B cell (primary cell): Measurements from ENCODE around the gene BPIFB1. TPM values are rescaled to one million over a fixed set of nuclear protein-coding genes. Genes with fewer than 3 reads are reported as not detected.

Source experiments
- ATAC-seq: fragments of 200-7000 bp; cut with Tn5 transposase; one replicate; pipeline ENCODE4 v1.10.0; 2021; ENCODE audit warnings: low read depth, mild to moderate bottlenecking, moderate number of reproducible peaks, moderate library complexity
- CTCF ChIA-PET: fragments of 350-600 bp; sonication (Branson Sonifier 250); formaldehyde crosslinking; loops from one replicate; lab custom pipeline; 2021; ENCODE audit warnings: antibody characterized with exemption, inconsistent platforms; lab: Charles Lee
- POLR2A ChIA-PET: fragments of 350-600 bp; sonication (Branson Sonifier 250); formaldehyde crosslinking; loops from one replicate; lab custom pipeline; 2021; ENCODE audit warnings: antibody characterized with exemption; lab: Charles Lee
- DNase-seq: peaks from one replicate; pipeline ENCODE4 v3.0.0; 2013
- H2AFZ ChIP-seq: 2 replicates; pipeline ENCODE4 v1.6.1; 2012; ENCODE audit warnings: mild to moderate bottlenecking, low read depth, low read length; ENCODE audit not compliant: insufficient read depth, poor library complexity, severe bottlenecking
- H3K27ac ChIP-seq, 2 donors: 1 replicate in 1 of 2; 2 replicates in 1 of 2; pipeline ENCODE4 v1.5.1; 2012 to 2013; ENCODE audit warnings: low read length in 2 of 2, mild to moderate bottlenecking in 2 of 2, moderate library complexity in 1 of 2
- H3K27me3 ChIP-seq, 4 experiments: fragments of 200-600 bp in 1 of 4; sonication (generic) in 1 of 4; replicated peaks in 1 of 4; 1 replicate in 2 of 4; 2 replicates in 2 of 4; pipeline versions ENCODE4 v1.6.1 to v1.7.0; 2013 to 2016; ENCODE audit warnings: low read length in 3 of 4, mild to moderate bottlenecking in 2 of 4, mixed read lengths in 1 of 4, moderate library complexity in 1 of 4; ENCODE audit not compliant: insufficient read depth in 4 of 4, control insufficient read depth in 3 of 4; ENCODE audit errors: control extremely low read depth in 1 of 4
- H3K36me3 ChIP-seq, 2 experiments: replicated peaks in 1 of 2; 1 replicate in 1 of 2; 2 replicates in 1 of 2; pipeline versions ENCODE4 v1.6.1 to v1.7.1; 2013; ENCODE audit warnings: low read length in 1 of 2; ENCODE audit not compliant: insufficient read depth in 2 of 2, control insufficient read depth in 1 of 2; ENCODE audit errors: control extremely low read depth in 1 of 2, extremely low read depth in 1 of 2
- H3K4me1 ChIP-seq, 2 donors: fragments of 200-600 bp in 1 of 2; sonication (generic) in 1 of 2; 1 replicate in 1 of 2; 2 replicates in 1 of 2; pipeline versions ENCODE4 v1.5.1 to v1.6.1; 2013 to 2017; ENCODE audit warnings: low read length in 2 of 2; ENCODE audit not compliant: control insufficient read depth in 2 of 2, insufficient read depth in 2 of 2
- H3K4me2 ChIP-seq: replicated peaks from 2 replicates; pipeline ENCODE3; 2012; ENCODE audit warnings: mild to moderate bottlenecking, low read depth, low read length; ENCODE audit not compliant: poor library complexity, severe bottlenecking
- H3K4me3 ChIP-seq, 5 experiments: fragments of 200-600 bp in 1 of 5; sonication (generic) in 1 of 5; 1 replicate in 3 of 5; 2 replicates in 2 of 5; pipeline versions ENCODE4 v1.5.1 to v1.7.0; 2011 to 2016; ENCODE audit warnings: low read length in 4 of 5, mild to moderate bottlenecking in 4 of 5, low read depth in 2 of 5, control low read depth in 1 of 5, moderate library complexity in 1 of 5; ENCODE audit not compliant: insufficient read depth in 1 of 5; ENCODE audit errors: control extremely low read depth in 1 of 5, extremely low read depth in 1 of 5
- H3K79me2 ChIP-seq: fragments of 200-600 bp; sonication (generic); one replicate; pipeline ENCODE4 v1.6.0; 2016; ENCODE audit warnings: low read length; ENCODE audit not compliant: control insufficient read depth, insufficient read depth
- H3K9ac ChIP-seq: fragments of 200-600 bp; sonication (generic); 2 replicates; pipeline ENCODE4 v1.6.1; 2017; ENCODE audit warnings: mild to moderate bottlenecking, low read length, moderate library complexity
- H3K9me3 ChIP-seq, 3 donors: one replicate each; pipeline versions ENCODE4 v1.6.1 to v1.7.1; 2013; ENCODE audit warnings: low read length in 2 of 3; ENCODE audit not compliant: control insufficient read depth in 2 of 3, insufficient read depth in 1 of 3; ENCODE audit errors: control extremely low read depth in 1 of 3
- H4K20me1 ChIP-seq: 2 replicates; pipeline ENCODE4 v1.6.0; 2012; ENCODE audit warnings: mild to moderate bottlenecking, low read length; ENCODE audit not compliant: insufficient read depth, control insufficient read depth, poor library complexity, severe bottlenecking
- H3K27ac Mint-ChIP-seq: one replicate; pipeline ENCODE4 v1.8.0; 2021; ENCODE audit warnings: mixed read lengths
- H3K27me3 Mint-ChIP-seq: one replicate; pipeline ENCODE4 v1.8.0; 2021; ENCODE audit warnings: mixed read lengths
- H3K4me1 Mint-ChIP-seq: one replicate; pipeline ENCODE4 v1.8.0; 2021; ENCODE audit warnings: mixed read lengths
- H3K4me3 Mint-ChIP-seq: one replicate; pipeline ENCODE4 v1.8.0; 2021; ENCODE audit warnings: mixed read lengths
- H3K9me3 Mint-ChIP-seq: one replicate; pipeline ENCODE4 v1.8.0; 2022; ENCODE audit warnings: mixed read lengths; ENCODE audit not compliant: insufficient read depth
- CTCF ChIP-seq: fragments of 200-600 bp; IDR thresholded peaks from one replicate; pipeline ENCODE4 v1.8.0; 2022; ENCODE audit warnings: antibody characterized with exemption, mild to moderate bottlenecking
- EZH2 ChIP-seq: IDR thresholded peaks from 2 replicates; pipeline ENCODE4 v1.6.1; 2012; ENCODE audit warnings: borderline replicate concordance, low read depth, mild to moderate bottlenecking, moderate library complexity, low read length; ENCODE audit not compliant: insufficient read depth, poor library complexity, severe bottlenecking
- WGBS: methylation state at CpG from one replicate; pipeline ENCODE4 v1.1.5; 2013; ENCODE audit warnings: missing lambda C conversion rate; ENCODE audit not compliant: insufficient coverage; 5-methylcytosine and 5-hydroxymethylcytosine counted together
- intact Hi-C: fragments of 100-400 bp; cut with micrococcal nuclease; formaldehyde crosslinking; loops from one replicate; pipeline ENCODE4 v1.10.0; 2022
- polyA plus RNA-seq: library from polyadenylated mRNA; depleted of rRNA; stranded (reverse); fragments of >200 nt; gene quantifications from 2 replicates; pipeline ENCODE4 v1.2.3, GENCODE V29; 2012
- total RNA-seq, 2 donors: library from RNA; stranded (reverse); fragments of 120-200 nt in 1 of 2; gene quantifications; 1 replicate in 1 of 2; 2 replicates in 1 of 2; pipeline versions ENCODE4 v1.2.3 to v1.2.4, GENCODE V29; 2013 to 2022

BPIFB1 gene
- total and polyA plus RNA-seq, 2 donors (not counting 1 experiment from before 2014, with no cell fraction given) = not detected

GRCh38 chr20:33349493-33349892 lies 66.5 kb downstream of the BPIFB1 start:
- Mint-ChIP-seq H3K4me3 (no peak overlapping the region), H3K27ac (no peak overlapping the region), H3K9me3 (no peaks in the 10 kb centered on the region), H3K27me3 (no peaks in the 10 kb centered on the region), H3K4me1 (peaks cover 5% of the 10 kb centered on the region)
- no peak overlapping the region for H2AFZ ChIP-seq
- DNase-seq (no peak), ATAC-seq (no peak)
- CTCF ChIA-PET = no interaction called here
- no peaks in the 10 kb centered on the region for H3K9me3 ChIP-seq
- H3K4me3 ChIP-seq = no peak overlapping the region
- no peak overlapping the region for H3K4me2 ChIP-seq
- no peak overlapping the region for H3K9ac ChIP-seq
- H3K79me2 ChIP-seq = no peaks in the 10 kb centered on the region
- POLR2A ChIA-PET = no interaction called here
- no peak for TF ChIP-seq CTCF
- no peak for TF ChIP-seq EZH2
- no peak overlapping the region for H3K27ac ChIP-seq
- H3K36me3 ChIP-seq = peaks cover 0 to 7% of the 10 kb centered on the region in 2 experiments
- no peaks in the 10 kb centered on the region for H4K20me1 ChIP-seq
- no peaks in the 10 kb centered on the region for H3K27me3 ChIP-seq
- 96% methylated on average over 7 of the region's 8 CpGs for WGBS
- intact Hi-C loops = no loop called here
- peaks cover 7 to 9% of the 10 kb centered on the region in 2 donors for H3K4me1 ChIP-seq

GRCh38 chr20:33351696-33352095 lies 68.7 kb downstream of the BPIFB1 start:
- ATAC-seq (no peak), DNase-seq (no peak)
- Mint-ChIP-seq H3K4me3 (no peak overlapping the region), H3K4me1 (no peaks in the 10 kb centered on the region), H3K27me3 (no peaks in the 10 kb centered on the region), H3K9me3 (no peaks in the 10 kb centered on the region), H3K27ac (no peak overlapping the region)
- no peaks in the 10 kb centered on the region for H3K79me2 ChIP-seq
- H3K27ac ChIP-seq = no peak overlapping the region
- H3K9ac ChIP-seq = no peak overlapping the region
- peaks cover 2 to 7% of the 10 kb centered on the region in 2 experiments for H3K36me3 ChIP-seq
- H3K4me1 ChIP-seq = no peaks in the 10 kb centered on the region
- H3K4me2 ChIP-seq = no peak overlapping the region
- H3K4me3 ChIP-seq = no peak overlapping the region
- no peaks in the 10 kb centered on the region for H3K27me3 ChIP-seq
- TF ChIP-seq EZH2 (no peak), CTCF (no peak)
- ChIA-PET POLR2A (no interaction called here), CTCF (no interaction called here)
- no peaks in the 10 kb centered on the region for H3K9me3 ChIP-seq
- H4K20me1 ChIP-seq = no peaks in the 10 kb centered on the region
- intact Hi-C loops = no loop called here
- 71% methylated on average over 3 of the region's 3 CpGs for WGBS
- no peak overlapping the region for H2AFZ ChIP-seq
